K562 (cell line): Measurements from ENCODE around the gene GGNBP2. TPM values are rescaled to one million over a fixed set of nuclear protein-coding genes. Genes with fewer than 3 reads are reported as not detected.
A peak's percentile ranks its signal among the peaks of the same experiment; 100 is the strongest.

Experiments
- BRF2 ChIP-seq: IDR thresholded peaks from 3 replicates; pipeline ENCODE4 v1.6.1; 2011; ENCODE audit warnings: borderline replicate concordance, mild to moderate bottlenecking; ENCODE audit not compliant: insufficient read length, insufficient read depth
- CHAMP1 ChIP-seq: fragments of 450-650 bp; IDR thresholded peaks from 2 replicates; pipeline ENCODE4 v1.6.1; 2016; ENCODE audit warnings: mild to moderate bottlenecking
- CXXC5 ChIP-seq: fragments of 250-450 bp; sonication (Bioruptor Pico); IDR thresholded peaks from 2 replicates; pipeline ENCODE4 v1.8.0; 2022; ENCODE audit warnings: inconsistent platforms, mild to moderate bottlenecking, moderate library complexity
- DPF2 ChIP-seq: fragments of 450-650 bp; IDR thresholded peaks from 2 replicates; pipeline ENCODE4 v1.6.1; 2016
- ELF2 ChIP-seq: fragments of 250-450 bp; sonication (Bioruptor Pico); IDR thresholded peaks from 2 replicates; pipeline ENCODE4 v1.5.0; 2021; ENCODE audit warnings: mild to moderate bottlenecking
- ETS2 ChIP-seq: IDR thresholded peaks from 2 replicates; pipeline ENCODE4 v1.6.1; 2016; ENCODE audit warnings: borderline replicate concordance, missing genetic modification characterization, mild to moderate bottlenecking, moderate library complexity, missing compliant biosample characterization; ENCODE audit not compliant: poor library complexity, severe bottlenecking
- GTF2E2 ChIP-seq: fragments of 200-800 bp; sonication (Bioruptor generic); IDR thresholded peaks from 2 replicates; pipeline ENCODE4 v1.6.1; 2016; ENCODE audit warnings: missing genetic modification characterization, missing compliant biosample characterization
- HDGF ChIP-seq: fragments of 450-650 bp; IDR thresholded peaks from 2 replicates; pipeline ENCODE4 v1.6.1; 2016
- IRF2 ChIP-seq: sonication (generic); formaldehyde crosslinking; IDR thresholded peaks from 2 replicates; pipeline ENCODE4 v1.8.1; 2022; ENCODE audit warnings: mild to moderate bottlenecking, missing genetic modification reagents
- MEF2A ChIP-seq: IDR thresholded peaks from 2 replicates; pipeline ENCODE4 v1.6.1; 2011; ENCODE audit warnings: low read depth, mild to moderate bottlenecking, low read length, moderate library complexity; ENCODE audit not compliant: control insufficient read depth
- MIER1 ChIP-seq: fragments of 450-650 bp; IDR thresholded peaks from 2 replicates; pipeline ENCODE4 v1.6.1; 2016; ENCODE audit warnings: antibody characterized with exemption, mild to moderate bottlenecking, low read depth
- MTA2 ChIP-seq: fragments of 450-650 bp; IDR thresholded peaks from 2 replicates; pipeline ENCODE4 v1.6.1; 2016; ENCODE audit warnings: low read depth
- NR0B1 ChIP-seq: fragments of 450-650 bp; IDR thresholded peaks from one replicate; pipeline ENCODE4 v1.6.1; 2018; ENCODE audit warnings: mild to moderate bottlenecking, moderate library complexity; ENCODE audit not compliant: partially characterized antibody
- NRF1 ChIP-seq, 2 experiments: fragments of 450-650 bp; IDR thresholded peaks in 1 of 2; conservative IDR thresholded peaks in 1 of 2; 2 replicates each; pipeline ENCODE4 v1.6.1; 2014; ENCODE audit warnings: mild to moderate bottlenecking in 2 of 2
- POLR2A ChIP-seq: fragments of 450-650 bp; conservative IDR thresholded peaks from 2 replicates; pipeline ENCODE4 v1.6.1; 2016
- RB1 ChIP-seq: fragments of 450-650 bp; IDR thresholded peaks from 2 replicates; pipeline ENCODE4 v1.6.1; 2017; ENCODE audit warnings: low read depth, mild to moderate bottlenecking
- TCF7 ChIP-seq: sonication (generic); IDR thresholded peaks from 2 replicates; pipeline ENCODE4 v1.6.1; 2016; ENCODE audit warnings: antibody characterized with exemption, borderline replicate concordance
- THAP7 ChIP-seq: fragments of 250-450 bp; sonication (Bioruptor Pico); IDR thresholded peaks from 2 replicates; pipeline ENCODE4 v1.5.0; 2021
- U2AF1 ChIP-seq: fragments of 200-400 bp; formaldehyde crosslinking; optimal IDR thresholded peaks from 2 replicates; pipeline ENCODE3; 2017; ENCODE audit warnings: mild to moderate bottlenecking, low read depth, low read length, moderate library complexity
- VEZF1 ChIP-seq: fragments of 200-800 bp; sonication (Bioruptor generic); IDR thresholded peaks from 2 replicates; pipeline ENCODE4 v1.6.1; 2017; ENCODE audit warnings: missing genetic modification characterization, missing compliant biosample characterization
- ZNF224 ChIP-seq: sonication (generic); formaldehyde crosslinking; IDR thresholded peaks from 2 replicates; pipeline ENCODE4 v1.8.0; 2022; ENCODE audit warnings: mild to moderate bottlenecking, missing genetic modification reagents
- ZNF436 ChIP-seq: fragments of 250-450, 450-650 bp; sonication (Bioruptor Pico); formaldehyde crosslinking; IDR thresholded peaks from 2 replicates; pipeline ENCODE4 v1.7.0; 2020; ENCODE audit warnings: mild to moderate bottlenecking
- ZNF75A ChIP-seq: fragments of 450-650 bp; formaldehyde crosslinking; IDR thresholded peaks from 2 replicates; pipeline ENCODE4 v1.4.0; 2020; ENCODE audit warnings: mild to moderate bottlenecking
- polyA plus RNA-seq, 8 experiments: library from polyadenylated mRNA; depleted of rRNA in 4 of 8; stranded (reverse) in 5 of 8; unstranded in 3 of 8; fragments of >200 nt; fragmentation: Nextera tagmentation in 2 of 8; fragmentation: Illumina TruSeq in 1 of 8; extraction: Ambion mirVana in 2 of 8; extraction: Trizol in 1 of 8; gene quantifications; 2 replicates each; pipeline versions ENCODE4 v1.2.1 to v1.2.3, GENCODE V29; 2011 to 2014; ENCODE audit warnings: inconsistent platforms in 1 of 8, missing spikeins in 1 of 8
- total RNA-seq, 7 experiments: library from RNA; depleted of rRNA in 6 of 7; stranded (reverse); fragments of >200 nt in 6 of 7; fragmentation: Illumina TruSeq in 2 of 7; extraction: Trizol in 2 of 7; gene quantifications; 2 replicates each; pipeline versions ENCODE4 v1.2.1 to v1.2.3, GENCODE V29; 2011 to 2021; ENCODE audit warnings: low replicate concordance in 1 of 7

The GGNBP2 gene
- total and polyA plus RNA-seq, 9 of the 15 experiments (the other 6 are each of a cell fraction or from before 2014, with no cell fraction given) = 35.7 to 96.6 (median 64.1) TPM

- TF ChIP-seq BRF2 (no peak), ZNF75A (CRISPR knock-in tag) (no peak), CHAMP1 (no peak), ELF2 (no peak), ZNF436 (no peak), POLR2A (peak; percentile 50; the same call in 1 of the 2 replicates), HDGF (no peak), NRF1 (conservative IDR thresholded peaks at IDR 0.05 in 1 of 2, IDR thresholded peaks at IDR 0.05 in 1 of 2) (no peak), RB1 (peak; percentile 85), IRF2 (CRISPR knock-in tag) (no peak), ETS2 (tag) (no peak), DPF2 (no peak; the same call in 1 of the 2 replicates), GTF2E2 (tag) (no peak), MEF2A (no peak), U2AF1 (no peak), THAP7 (CRISPR knock-in tag) (no peak), NR0B1 (no peak), ZNF224 (CRISPR knock-in tag) (no peak), TCF7 (no peak), VEZF1 (CRISPR knock-in tag) (no peak; the same call in 1 of the 2 replicates), MTA2 (no peak), CXXC5 (CRISPR knock-in tag) (peak; percentile 5), MIER1 (no peak)
These were observed 10.5 kb upstream of the GGNBP2 start (continued) for GRCh38 chr17:36533935-36534839.
